ENCODE data around the gene PLA2G2C.

GRCh38 chr1:20124456-20125057 is 61.8 kb downstream of the PLA2G2C start:
- TF ChIP-seq ASH2L (IDR thresholded peaks at IDR 0.05; ENCODE audit: low read length) (no peak), POLR2A (IDR thresholded peaks at IDR 0.05; ENCODE audit: control extremely low read depth in 1 of 2, low read depth in 2 of 2, low read length in 2 of 2) (no peak), CTCF (IDR thresholded peaks at IDR 0.05; ENCODE audit: control extremely low read depth in 1 of 3, insufficient read depth in 1 of 3, low read depth in 1 of 3, low read length in 3 of 3) (no peak), SIRT6 (IDR thresholded peaks at IDR 0.05; ENCODE audit: low read length) (no peak), RNF2 (IDR thresholded peaks at IDR 0.05; ENCODE audit: borderline replicate concordance, low read depth, low read length, missing control alignments, poor library complexity, severe bottlenecking) (no peak), JUN (IDR thresholded peaks at IDR 0.05; ENCODE audit: low read depth, low read length) (no peak), CEBPB (IDR thresholded peaks at IDR 0.05; ENCODE audit: low read depth, low read length) (no peak), ZNF274 (IDR thresholded peaks at IDR 0.05; ENCODE audit: borderline replicate concordance, extremely low read depth, low read length) (no peak), EZH2 (IDR thresholded peaks at IDR 0.05; ENCODE audit: low read depth, low read length, severe bottlenecking) (no peak), BCL11A (IDR thresholded peaks at IDR 0.05; ENCODE audit: low read depth in 2 of 2, low read length in 2 of 2) (no peak)

All from H1 (cell line).